HG03575 (cell line): ENCODE measurements around the gene MEF2C.

Experiments
- ATAC-seq: cut with Tn5 transposase; IDR thresholded peaks from one replicate; pipeline ENCODE4 v1.9.1; 2021; ENCODE audit not compliant: unreplicated experiment, insufficient number of reproducible peaks, low FRiP score; ENCODE audit errors: extremely low read depth

MEF2C gene

DNA sequence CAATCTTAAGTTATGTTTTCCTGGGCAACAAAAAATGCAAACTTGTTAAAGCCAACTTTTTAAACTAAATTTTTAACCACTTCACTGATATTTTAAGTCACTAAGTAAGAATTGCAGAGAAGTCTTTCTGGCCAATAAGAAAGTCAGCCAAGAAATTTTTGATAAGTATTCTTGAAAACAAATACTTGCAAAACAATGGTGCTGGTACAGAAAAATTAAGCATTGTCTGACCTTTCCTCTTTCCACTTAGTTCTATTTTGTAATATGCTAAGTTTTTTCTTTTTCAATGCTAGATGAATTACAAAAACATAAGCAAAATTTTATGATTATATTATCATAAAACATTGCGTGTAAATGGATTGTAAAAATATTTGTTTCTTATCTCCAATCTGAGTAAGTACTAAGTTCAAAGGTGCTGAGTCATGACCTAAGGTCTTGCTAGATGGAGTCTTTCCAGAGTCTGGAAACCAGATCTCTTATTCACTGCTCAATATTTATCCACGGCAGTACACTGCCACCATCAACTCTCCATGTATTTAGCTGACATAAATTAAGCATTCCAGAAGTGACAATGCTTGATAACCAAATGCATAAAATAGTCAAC lies 139.7 kb downstream of the MEF2C start:
- no peak for ATAC-seq

DNA sequence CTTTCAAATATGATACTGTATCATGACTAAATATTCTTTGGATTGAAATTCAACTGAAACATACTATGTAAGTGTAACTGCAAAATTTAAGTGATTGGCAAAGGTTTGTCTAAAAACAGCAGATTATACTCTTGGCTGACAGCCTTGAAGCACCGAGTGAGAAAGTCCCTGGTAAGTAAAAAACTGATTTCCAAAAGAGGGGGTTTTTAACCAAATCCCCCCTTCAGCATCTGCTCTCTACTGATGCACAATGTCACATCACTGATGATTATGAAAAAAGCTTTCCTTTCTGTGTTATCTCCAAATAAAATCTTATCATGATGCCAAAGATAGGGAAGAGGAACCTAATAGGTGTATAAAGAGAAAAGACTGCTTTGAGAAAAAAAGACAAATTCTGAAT lies 141.0 kb downstream of the MEF2C start:
- ATAC-seq, result no peak

DNA sequence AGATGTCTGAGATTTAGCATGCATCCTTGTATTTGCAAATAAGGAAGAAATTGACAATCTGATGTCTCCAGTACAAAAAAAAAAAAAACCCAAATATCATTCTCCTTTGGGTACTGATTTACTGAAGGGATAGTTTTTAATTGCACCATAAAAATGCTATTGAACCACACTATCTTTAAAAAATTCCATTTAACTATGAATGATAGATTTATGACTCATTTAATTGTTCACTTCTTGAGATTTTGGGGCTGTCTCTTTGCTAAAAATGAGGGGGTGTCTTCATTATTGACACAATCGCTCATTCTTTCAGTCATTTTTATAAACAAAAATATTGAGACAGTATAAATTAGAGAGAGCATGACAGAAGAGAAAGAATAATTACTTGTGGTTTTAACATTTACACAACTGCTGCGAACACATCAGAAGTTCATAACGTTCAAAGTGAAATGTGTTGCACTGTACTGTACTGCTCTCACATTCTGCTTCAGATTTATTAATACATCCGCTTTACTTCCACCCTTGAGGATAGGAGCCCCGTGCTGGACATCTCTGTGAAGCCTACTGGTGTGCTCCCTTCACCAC lies 142.3 kb downstream of the MEF2C start:
- no peak for ATAC-seq

DNA sequence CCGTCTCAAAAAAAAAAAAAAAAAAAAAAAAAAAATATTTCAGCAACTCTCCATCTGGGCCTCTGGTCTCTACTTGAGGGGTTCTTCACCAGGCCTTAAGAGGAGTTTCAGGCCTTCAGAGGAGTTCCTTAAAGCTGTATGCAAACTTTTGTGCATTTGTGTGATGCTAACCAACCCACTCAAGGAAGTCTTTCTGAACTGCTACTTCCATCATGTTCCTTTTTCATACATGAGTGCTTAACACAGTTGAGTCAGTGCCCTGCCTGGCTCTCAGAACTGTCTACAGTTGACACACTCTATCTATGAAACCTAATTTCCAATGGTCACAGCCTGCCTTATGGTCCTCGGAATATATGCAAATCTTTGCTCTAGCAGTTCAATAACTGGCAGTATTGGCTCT lies 146.5 kb downstream of the MEF2C start:
- peak; percentile 22 for ATAC-seq

DNA sequence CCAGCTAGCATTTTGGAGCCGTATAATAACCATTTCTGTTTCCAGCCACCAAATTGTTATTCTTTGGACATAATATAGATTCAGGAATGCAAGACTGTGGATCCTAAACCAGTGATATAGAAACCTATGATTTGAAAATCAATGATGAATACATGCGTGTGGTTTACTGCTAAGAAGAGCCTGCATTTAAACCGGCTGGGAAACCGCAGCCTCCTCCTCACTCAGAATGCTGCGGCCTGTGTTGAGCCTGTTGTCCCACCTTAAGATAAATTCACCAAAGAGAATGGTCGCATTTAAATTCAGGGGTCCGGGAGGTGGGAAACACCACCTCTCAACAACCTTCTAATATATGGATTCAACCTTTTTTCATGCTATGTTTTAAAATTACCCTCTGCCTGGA lies 148.0 kb downstream of the MEF2C start:
- no peak for ATAC-seq

DNA sequence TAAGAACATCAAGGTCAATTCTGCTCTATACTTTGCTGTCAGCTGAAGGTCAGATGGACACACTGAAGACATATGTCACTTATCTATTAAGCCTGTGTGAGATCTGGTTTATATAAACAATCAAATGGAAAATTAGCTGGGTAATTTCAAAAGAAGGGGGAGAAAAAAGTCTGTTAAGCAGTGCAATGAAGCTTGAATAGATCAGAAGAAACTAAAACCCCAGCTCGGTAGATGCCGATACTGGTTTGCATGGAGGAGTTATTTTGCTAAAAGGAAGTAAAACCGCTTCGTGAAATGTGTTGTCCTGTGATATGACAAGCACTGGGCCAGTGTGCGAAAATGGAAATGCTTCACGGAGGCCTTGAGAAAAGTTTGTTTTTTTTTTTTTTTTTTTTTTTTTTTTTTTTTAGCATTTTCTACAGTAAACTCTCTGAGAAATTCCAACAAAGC lies 148.8 kb downstream of the MEF2C start:
- peak; percentile 42 for ATAC-seq

DNA sequence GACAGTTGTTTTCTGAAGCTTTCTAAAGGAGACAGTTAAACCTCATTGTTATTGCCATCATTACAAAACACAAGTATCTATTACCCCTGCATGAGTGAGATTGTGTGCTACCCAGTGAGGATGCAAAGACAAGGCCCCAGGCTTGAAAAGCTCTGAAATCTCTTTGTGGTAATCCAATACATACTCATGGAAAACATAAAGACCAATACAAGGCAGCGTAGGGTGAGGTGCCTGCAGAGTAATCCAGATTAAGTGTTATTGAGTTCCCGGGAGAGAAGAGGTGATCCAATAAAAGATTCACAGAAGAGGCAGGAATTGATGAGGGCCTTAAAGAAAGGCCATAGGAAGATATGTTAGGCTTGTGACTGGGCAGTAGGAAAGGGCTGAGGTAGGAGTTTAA lies 150.1 kb downstream of the MEF2C start:
- no peak for ATAC-seq

DNA sequence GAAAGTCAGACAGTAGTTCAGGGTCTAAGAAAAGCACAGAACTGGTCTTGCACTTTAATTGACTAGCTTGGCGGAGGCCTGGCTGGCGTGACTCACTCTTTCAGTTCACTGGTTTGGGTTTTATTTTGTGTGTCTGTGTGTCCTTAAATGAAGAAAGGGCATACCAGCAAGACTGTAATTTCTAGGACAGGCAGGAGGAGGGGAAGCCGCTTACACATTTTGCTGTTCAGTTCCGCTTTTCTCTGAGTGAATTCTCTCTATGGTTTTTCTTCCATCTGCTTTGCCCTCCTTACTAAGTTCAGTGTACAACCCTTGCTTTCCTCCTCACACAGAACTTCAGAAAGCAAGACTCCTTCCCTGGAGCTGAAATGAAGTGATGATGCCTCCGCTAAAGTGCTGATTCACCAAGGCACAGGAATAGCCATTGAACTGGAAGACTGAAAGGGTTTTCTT lies 150.8 kb downstream of the MEF2C start:
- peak; percentile 30 for ATAC-seq

DNA sequence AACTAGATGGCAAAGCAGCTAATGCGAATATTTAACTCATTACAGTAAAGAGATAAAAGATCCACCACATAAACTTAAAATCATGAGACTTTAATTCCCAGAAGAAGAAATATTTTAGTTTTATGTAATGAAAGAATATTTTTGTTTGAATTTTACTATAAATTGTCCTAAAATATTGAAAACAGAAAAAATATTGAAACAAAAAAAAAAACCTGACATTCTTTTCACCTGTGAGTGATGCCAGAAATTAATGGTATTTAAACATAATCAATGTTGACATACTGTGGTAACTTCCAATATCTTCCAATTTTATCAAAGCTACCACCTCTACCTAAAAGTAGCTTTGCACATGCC lies 153.2 kb downstream of the MEF2C start:
- ATAC-seq, result no peak

DNA sequence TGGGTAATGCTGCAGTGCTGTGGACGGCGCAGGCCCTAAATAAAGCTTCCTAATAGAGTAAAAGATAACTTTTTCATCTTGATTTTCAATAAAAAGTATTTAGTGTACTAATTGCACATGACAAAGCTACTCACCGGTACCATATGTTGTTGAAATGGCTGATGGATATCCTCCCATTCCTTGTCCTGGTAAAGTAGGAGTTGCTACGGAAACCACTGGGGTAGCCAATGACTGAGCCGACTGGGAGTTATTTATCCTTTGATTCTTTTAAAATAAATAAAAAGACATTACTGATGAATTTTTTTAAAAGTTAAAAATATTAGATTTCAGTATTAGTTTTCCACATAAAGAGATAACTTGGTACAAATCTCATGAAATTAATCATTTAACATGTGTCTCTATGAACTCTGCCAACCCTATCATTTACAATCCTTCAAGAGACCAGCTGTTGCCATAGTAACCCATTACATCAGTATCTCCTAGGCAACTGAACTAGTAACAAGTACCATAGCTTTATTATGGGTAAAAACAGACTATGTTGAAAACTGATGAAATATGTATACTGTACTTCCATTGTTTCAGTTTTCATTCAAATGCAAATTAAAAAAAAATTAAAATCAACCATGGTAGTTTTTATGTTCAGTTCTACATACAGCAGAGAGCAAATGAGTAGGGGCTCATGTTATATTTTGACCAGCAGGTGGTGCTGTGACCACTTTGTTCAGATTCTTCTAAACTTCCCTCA lies 153.7 kb downstream of the MEF2C start:
- ATAC-seq, result no peak

DNA sequence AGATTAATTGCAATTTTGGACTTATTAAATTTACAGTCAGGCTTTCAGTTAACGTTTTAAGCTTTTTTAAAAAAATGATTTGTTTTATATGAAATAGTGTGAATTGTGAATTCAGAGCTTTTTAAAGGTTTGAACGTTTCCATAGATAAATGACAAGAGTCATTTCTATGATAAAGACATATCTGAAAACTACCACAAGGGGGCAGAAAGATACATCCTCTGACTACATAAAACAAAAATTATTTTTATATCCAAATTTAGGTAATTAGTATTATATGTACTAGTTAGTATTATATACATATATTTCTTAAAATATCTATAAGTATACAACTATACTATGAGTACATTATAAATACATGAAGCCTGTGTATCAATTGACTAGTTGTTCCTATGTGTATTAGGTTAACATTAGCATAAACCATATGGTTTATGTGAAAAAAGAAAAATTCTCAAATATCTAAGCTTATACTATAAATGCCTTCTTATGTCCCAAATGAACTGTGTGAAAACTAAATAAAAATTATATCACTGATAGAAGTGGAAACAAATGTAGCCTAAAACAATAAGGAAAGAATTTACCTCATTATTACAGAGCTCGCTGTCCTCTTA lies 155.2 kb downstream of the MEF2C start:
- ATAC-seq, result no peak

DNA sequence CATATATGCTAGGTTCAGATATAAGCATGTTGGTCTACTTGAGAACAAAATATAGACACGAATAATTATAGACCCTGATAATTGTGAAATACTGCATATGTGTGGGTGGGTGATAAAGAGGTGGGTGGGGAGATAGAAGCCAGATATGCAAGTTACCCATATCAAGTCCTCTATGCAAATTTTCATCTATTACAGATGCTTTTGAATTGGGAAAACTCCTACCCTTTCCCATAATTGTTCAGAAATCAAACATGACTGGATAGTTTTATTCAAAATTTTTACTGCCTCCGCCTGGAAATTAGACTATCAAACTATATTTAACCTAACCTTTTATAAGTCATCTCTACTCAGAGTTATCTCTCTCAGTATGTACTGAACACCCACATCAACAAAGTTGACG lies 157.5 kb downstream of the MEF2C start:
- ATAC-seq, result no peak

DNA sequence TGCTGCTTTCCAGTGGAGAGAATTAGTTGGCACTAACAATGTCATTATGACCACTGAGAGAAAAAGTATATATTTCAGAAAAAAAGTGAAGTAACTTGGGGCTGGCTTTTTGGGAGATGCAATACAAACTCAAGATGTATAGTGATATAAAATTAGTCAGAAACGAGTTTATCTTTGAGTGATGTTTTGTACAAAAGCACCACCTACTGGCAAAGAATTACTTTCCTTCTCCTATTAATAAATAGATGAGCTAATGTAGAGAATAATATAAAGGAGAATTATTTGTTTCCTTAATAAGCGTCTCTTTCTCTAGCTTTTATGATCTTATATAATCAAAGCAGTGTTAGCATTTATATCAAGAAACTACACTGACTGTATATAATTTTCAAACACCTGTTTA lies 158.8 kb downstream of the MEF2C start:
- ATAC-seq, result no peak

DNA sequence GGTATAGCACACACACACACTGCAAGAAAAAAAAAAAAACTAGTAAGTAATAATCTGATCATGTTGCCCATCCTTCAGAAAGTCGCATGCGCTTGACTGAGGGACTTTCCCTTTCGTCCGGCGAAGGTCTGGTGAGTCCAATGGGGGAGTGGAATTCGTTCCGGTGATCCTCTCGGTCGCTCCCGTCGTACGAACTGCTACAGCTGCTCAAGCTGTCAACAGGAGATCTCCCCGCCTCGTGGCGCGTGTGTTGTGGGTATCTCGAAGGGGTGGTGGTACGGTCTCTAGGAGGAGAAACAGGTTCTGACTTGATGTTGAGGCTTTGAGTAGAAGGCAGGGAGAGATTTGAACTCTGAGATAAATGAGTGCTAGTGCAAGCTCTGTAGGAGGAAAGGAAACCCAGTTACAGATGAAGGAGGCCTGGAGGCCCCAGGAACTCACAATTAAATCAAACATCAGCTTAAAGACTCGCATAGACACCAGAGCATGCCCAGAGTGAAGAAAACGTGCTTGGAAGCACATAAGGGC lies 160.4 kb downstream of the MEF2C start:
- no peak for ATAC-seq

DNA sequence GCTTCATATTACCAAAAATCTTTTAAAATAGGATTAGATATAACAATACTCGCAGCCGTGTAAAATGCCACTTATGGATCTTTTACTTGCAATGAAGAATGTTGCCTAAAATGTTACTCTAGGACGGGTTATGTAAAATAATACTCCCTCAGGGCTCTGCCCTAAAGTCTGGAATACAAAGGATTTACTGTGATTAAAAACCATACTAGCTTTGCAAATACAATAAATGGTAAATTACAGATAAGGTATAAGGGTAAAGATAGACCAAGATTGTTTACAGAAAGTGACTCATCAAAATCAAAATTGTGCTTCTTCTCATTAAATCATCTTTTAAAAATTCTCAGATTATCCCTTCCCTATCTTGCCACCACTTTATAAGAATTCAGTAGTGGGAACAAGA lies 163.6 kb downstream of the MEF2C start:
- no peak for ATAC-seq

DNA sequence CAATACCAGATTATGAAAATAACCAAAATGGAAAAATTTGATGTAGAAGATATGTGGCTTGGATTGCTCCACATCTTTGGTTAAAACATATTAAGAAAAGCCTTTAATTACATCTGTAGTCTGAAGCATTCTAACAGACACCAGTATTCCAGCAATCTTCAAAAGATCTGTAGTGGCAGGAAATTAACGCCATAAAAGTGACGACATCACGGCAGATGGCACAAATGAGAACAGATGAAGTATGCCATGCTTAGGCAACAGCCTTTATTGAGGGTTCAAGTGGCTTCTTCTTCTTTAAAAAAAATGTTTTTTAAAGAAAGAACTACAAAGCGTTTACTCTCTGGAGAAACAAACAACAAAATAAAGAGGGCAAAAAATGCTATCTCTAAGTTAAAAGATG lies 164.2 kb downstream of the MEF2C start:
- ATAC-seq, result no peak

DNA sequence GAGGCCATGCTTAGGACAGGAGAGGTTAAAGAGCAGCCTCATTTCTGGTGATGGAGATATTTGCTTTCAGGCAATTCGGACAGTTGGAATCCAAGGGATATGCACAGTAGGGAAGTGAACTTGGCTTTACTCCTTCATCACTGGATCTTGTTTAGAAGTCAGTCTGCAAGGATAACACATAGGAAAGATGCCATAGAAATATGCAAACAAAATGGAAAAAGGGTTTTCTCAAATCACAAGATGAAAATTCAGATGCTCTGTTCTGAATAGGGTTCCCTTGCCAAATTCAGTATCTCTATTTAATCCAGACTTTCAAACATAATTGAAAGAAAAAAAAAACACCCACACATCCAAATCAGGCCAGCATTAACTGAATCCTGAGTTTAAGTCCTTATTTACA lies 166.9 kb downstream of the MEF2C start:
- ATAC-seq, result no peak

DNA sequence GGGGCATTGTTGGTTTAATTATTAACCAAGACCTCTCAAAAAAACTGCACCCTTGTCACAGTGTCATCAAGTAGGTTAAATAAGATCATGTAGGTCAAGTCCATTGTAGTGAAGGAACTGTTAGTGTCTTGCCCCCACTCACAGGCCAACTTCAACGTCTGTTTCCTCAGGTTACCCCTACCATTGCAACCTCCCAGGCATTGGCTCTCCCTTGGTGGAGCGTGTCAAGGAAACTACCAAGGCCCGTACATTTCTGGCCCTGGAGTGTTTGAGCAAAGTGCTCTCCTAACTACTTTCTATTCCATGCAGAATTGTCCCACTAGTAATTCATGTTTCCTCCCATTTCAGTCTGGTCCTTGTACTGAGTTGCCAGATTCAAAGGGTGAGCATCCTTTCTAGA lies 167.5 kb downstream of the MEF2C start:
- no peak for ATAC-seq

DNA sequence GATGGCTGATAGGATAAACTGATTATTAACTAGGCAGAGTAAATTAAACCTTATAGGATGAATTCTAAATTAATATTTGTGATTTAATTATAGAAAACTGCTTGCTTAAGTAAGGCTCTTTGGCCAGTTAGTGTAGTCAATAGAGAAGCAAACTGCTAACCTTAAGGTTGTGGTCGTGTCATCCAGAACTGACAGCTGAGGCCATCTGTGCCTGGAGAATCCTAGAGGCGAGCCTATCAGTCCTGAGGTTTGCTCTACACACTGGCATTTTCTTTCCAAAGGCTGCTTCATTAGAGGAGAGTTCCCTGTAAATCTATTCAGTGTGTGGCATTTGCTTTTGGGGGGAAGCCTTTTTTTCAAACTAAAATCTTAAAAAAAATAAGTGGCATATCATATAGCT lies 169.2 kb downstream of the MEF2C start:
- no peak for ATAC-seq
